AG09309 (cell line): Measurements from ENCODE around the gene ZNF394.
A peak's percentile ranks its signal among the peaks of the same experiment; 100 is the strongest.

Experiments used
- DNase-seq: peaks from one replicate; pipeline ENCODE4 v3.0.0-alpha.2; 2010; ENCODE audit warnings: low read depth
- H3K4me3 ChIP-seq: 2 replicates; pipeline ENCODE4 v1.5.1; 2011; ENCODE audit warnings: mild to moderate bottlenecking, low read depth, low read length, moderate library complexity; ENCODE audit not compliant: control insufficient read depth
- CTCF ChIP-seq: IDR thresholded peaks from 2 replicates; pipeline ENCODE4 v1.5.1; 2011; ENCODE audit warnings: mild to moderate bottlenecking, low read depth, low read length, inconsistent platforms; ENCODE audit not compliant: insufficient read depth, control insufficient read depth; ENCODE audit errors: missing control alignments

ZNF394 gene

GRCh38 chr7:99539213-99539811 is 39.2 kb upstream of the ZNF394 start:
- TF ChIP-seq CTCF, result no peak
- no peak for DNase-seq
- H3K4me3 ChIP-seq, result no peak overlapping the region

- TF ChIP-seq CTCF, result no peak
- DNase-seq, result no peak
- no peak overlapping the region for H3K4me3 ChIP-seq
Measured at GRCh38 chr7:99535667-99536066, 35.6 kb upstream of the ZNF394 start.

GRCh38 chr7:99531354-99531765 is 31.3 kb upstream of the ZNF394 start:
- no peak for DNase-seq
- no peak overlapping the region for H3K4me3 ChIP-seq
- no peak for TF ChIP-seq CTCF

GRCh38 chr7:99525713-99526440 is 25.8 kb upstream of the ZNF394 start:
- TF ChIP-seq CTCF, result peak; percentile 36
- DNase-seq, result no peak
- H3K4me3 ChIP-seq, result no peak overlapping the region

- no peak for DNase-seq
- no peak for TF ChIP-seq CTCF
Measured at GRCh38 chr7:99521399-99521798, 21.3 kb upstream of the ZNF394 start.

GRCh38 chr7:99514050-99514449 is 14.0 kb upstream of the ZNF394 start:
- H3K4me3 ChIP-seq, result no peak overlapping the region

More at GRCh38 chr7:99521399-99521798, 21.3 kb upstream of the ZNF394 start:
- no peak overlapping the region for H3K4me3 ChIP-seq

More at GRCh38 chr7:99514050-99514449, 14.0 kb upstream of the ZNF394 start:
- DNase-seq, result no peak
- no peak for TF ChIP-seq CTCF
